ENCODE results near the gene OGDHL.

- TF ChIP-seq EP300 (conservative IDR thresholded peaks at IDR 0.05; ENCODE audit: poor library complexity, severe bottlenecking), result no peak
- TF ChIP-seq CTCF (IDR thresholded peaks at IDR 0.05; ENCODE audit: poor library complexity, severe bottlenecking), result no peak
- no peak for TF ChIP-seq POLR2AphosphoS5 (IDR thresholded peaks at IDR 0.05)
- TF ChIP-seq EZH2 (IDR thresholded peaks at IDR 0.05; ENCODE audit: borderline replicate concordance, insufficient read depth, low read length, poor library complexity, severe bottlenecking), result no peak
- TF ChIP-seq RAD21 (conservative IDR thresholded peaks at IDR 0.05), result no peak
- TF ChIP-seq, protein P1, sequence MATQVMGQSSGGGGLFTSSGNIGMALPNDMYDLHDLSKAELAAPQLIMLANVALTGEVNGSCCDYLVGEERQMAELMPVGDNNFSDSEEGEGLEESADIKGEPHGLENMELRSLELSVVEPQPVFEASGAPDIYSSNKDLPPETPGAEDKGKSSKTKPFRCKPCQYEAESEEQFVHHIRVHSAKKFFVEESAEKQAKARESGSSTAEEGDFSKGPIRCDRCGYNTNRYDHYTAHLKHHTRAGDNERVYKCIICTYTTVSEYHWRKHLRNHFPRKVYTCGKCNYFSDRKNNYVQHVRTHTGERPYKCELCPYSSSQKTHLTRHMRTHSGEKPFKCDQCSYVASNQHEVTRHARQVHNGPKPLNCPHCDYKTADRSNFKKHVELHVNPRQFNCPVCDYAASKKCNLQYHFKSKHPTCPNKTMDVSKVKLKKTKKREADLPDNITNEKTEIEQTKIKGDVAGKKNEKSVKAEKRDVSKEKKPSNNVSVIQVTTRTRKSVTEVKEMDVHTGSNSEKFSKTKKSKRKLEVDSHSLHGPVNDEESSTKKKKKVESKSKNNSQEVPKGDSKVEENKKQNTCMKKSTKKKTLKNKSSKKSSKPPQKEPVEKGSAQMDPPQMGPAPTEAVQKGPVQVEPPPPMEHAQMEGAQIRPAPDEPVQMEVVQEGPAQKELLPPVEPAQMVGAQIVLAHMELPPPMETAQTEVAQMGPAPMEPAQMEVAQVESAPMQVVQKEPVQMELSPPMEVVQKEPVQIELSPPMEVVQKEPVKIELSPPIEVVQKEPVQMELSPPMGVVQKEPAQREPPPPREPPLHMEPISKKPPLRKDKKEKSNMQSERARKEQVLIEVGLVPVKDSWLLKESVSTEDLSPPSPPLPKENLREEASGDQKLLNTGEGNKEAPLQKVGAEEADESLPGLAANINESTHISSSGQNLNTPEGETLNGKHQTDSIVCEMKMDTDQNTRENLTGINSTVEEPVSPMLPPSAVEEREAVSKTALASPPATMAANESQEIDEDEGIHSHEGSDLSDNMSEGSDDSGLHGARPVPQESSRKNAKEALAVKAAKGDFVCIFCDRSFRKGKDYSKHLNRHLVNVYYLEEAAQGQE (IDR thresholded peaks at IDR 0.05; ENCODE audit: borderline replicate concordance), result no peak
- no peak for TF ChIP-seq TAF1 (IDR thresholded peaks at IDR 0.05; ENCODE audit: low read depth)
Observed at GRCh38 chr10:49694466-49694865, 67.7 kb downstream of the OGDHL start.

All from neural cell (in vitro differentiated cells).